Measurements from ENCODE around the gene RAPSN. TPM values are rescaled to one million over a fixed set of nuclear protein-coding genes. Genes with fewer than 3 reads are reported as not detected.

Gene RAPSN
- polyA plus RNA-seq, 1 donor (not counting 4 experiments of a cell fraction or from before 2014, with no cell fraction given), result 0.28 TPM

DNA sequence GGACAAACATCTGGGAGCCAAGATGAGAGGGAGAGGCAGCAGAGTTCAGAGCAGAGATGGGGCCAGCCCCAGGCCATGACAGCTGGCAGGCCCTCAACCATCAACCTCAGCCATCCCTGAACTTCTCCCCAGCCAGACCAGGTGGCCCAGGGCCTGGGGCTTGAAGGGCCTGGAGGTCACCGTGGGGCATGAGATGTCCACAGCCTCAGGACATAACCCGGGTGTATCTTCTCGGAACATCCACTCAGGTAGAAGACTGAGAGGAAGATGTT is 53.0 kb downstream of the RAPSN start:
- Histone ChIP-seq H3K4me3 (ENCODE audit: control insufficient read depth in 2 of 3, extremely low read depth in 1 of 3, insufficient read depth in 2 of 3, low read depth in 1 of 3, low read length in 3 of 3) (no peak overlapping the region), H3K9ac (ENCODE audit: control insufficient read depth, extremely low read depth, insufficient read depth, low read length) (no peak overlapping the region), H4K20me1 (ENCODE audit: control insufficient read depth, extremely low read depth, insufficient read depth, low read length) (no peaks in the 10 kb centered on the region), H3K36me3 (ENCODE audit: control insufficient read depth in 2 of 2, extremely low read depth in 1 of 2, insufficient read depth in 2 of 2, low read length in 2 of 2) (no peaks in the 10 kb centered on the region), H2AFZ (ENCODE audit: control insufficient read depth, low read length) (no peak overlapping the region), H3K4me1 (ENCODE audit: control insufficient read depth, extremely low read depth, insufficient read depth, low read length) (peaks cover 21% of the 10 kb centered on the region), H3K9me3 (ENCODE audit: control insufficient read depth, low read depth, low read length) (no peaks in the 10 kb centered on the region), H3K79me2 (ENCODE audit: control insufficient read depth, insufficient read depth, low read length) (no peaks in the 10 kb centered on the region), H3K9me1 (ENCODE audit: control insufficient read depth, extremely low read depth, insufficient read depth, low read length) (no peaks in the 10 kb centered on the region), H3K4me2 (ENCODE audit: control insufficient read depth, extremely low read depth, insufficient read depth, low read depth, low read length) (no peak overlapping the region), H3K27ac (ENCODE audit: control insufficient read depth, insufficient read depth, low read length) (no peak overlapping the region), H3K27me3 (ENCODE audit: control insufficient read depth, extremely low read depth, insufficient read depth, low read length) (no peaks in the 10 kb centered on the region)
- dilution Hi-C loops (cut with MboI; ENCODE audit: extremely low pct_ligation_motif_present, low sequenced_read_pairs), result no loop called here
- DNase-seq (ENCODE audit: low read depth, low spot score) (no peak), FAIRE-seq (no peak)
- TF ChIP-seq, protein P1, sequence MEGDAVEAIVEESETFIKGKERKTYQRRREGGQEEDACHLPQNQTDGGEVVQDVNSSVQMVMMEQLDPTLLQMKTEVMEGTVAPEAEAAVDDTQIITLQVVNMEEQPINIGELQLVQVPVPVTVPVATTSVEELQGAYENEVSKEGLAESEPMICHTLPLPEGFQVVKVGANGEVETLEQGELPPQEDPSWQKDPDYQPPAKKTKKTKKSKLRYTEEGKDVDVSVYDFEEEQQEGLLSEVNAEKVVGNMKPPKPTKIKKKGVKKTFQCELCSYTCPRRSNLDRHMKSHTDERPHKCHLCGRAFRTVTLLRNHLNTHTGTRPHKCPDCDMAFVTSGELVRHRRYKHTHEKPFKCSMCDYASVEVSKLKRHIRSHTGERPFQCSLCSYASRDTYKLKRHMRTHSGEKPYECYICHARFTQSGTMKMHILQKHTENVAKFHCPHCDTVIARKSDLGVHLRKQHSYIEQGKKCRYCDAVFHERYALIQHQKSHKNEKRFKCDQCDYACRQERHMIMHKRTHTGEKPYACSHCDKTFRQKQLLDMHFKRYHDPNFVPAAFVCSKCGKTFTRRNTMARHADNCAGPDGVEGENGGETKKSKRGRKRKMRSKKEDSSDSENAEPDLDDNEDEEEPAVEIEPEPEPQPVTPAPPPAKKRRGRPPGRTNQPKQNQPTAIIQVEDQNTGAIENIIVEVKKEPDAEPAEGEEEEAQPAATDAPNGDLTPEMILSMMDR (optimal IDR thresholded peaks at IDR 0.05 in 1 of 3, IDR thresholded peaks at IDR 0.05 in 1 of 3, conservative IDR thresholded peaks at IDR 0.05 in 1 of 3; ENCODE audit: extremely low read depth in 1 of 3, insufficient read depth in 2 of 3, low read length in 3 of 3), result no peak
- TF ChIP-seq EZH2 (IDR thresholded peaks at IDR 0.05; ENCODE audit: low read length), result no peak

DNA sequence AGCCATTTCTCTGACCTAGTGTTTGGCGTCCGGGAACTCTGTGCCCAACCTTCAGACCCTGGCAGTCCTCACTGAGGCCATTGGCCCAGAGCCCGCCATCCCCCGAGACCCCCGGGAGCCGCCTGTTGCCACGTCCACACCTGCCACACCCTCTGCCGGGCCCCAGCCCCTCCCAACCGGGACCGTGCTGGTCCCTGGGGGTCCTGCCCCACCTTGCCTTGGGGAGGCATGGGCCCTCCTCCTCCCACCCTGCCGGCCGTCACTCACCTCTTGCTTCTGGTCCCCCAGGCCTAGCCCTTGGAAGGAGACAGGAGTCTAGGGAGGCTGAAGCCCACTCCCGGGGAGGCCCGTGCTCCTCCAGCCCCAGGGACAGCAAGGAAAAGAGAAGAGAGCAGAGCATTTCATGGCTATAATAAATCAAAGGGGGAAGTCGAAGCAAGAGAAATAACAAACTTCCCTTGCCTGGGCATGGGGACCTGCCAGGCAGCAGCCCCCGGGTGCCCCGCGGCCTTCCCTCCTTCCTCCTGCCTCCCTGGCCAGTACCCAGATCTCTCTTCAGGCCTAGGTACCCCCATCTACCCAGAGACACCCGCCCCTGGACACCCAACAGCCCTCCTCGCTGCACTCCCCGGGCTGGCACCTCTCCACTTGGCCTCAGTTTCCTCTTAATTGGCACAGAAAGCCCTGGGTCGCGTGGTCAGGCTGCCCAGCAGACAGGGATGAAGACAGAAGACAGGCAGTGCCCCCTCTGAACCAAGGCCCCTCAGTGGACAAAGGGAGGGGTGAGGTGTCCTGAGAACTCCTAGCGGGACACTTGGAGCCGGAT is 53.5 kb downstream of the RAPSN start:
- DNase-seq (ENCODE audit: low read depth, low spot score), result no peak
- Histone ChIP-seq H3K79me2 (ENCODE audit: control insufficient read depth, insufficient read depth, low read length) (no peaks in the 10 kb centered on the region), H3K9me3 (ENCODE audit: control insufficient read depth, low read depth, low read length) (no peaks in the 10 kb centered on the region), H3K4me1 (ENCODE audit: control insufficient read depth, extremely low read depth, insufficient read depth, low read length) (peaks cover 15% of the 10 kb centered on the region), H3K36me3 (ENCODE audit: control insufficient read depth in 2 of 2, extremely low read depth in 1 of 2, insufficient read depth in 2 of 2, low read length in 2 of 2) (no peaks in the 10 kb centered on the region), H4K20me1 (ENCODE audit: control insufficient read depth, extremely low read depth, insufficient read depth, low read length) (no peaks in the 10 kb centered on the region), H3K4me2 (ENCODE audit: control insufficient read depth, extremely low read depth, insufficient read depth, low read depth, low read length) (no peak overlapping the region), H3K9ac (ENCODE audit: control insufficient read depth, extremely low read depth, insufficient read depth, low read length) (no peak overlapping the region), H3K27me3 (ENCODE audit: control insufficient read depth, extremely low read depth, insufficient read depth, low read length) (no peaks in the 10 kb centered on the region), H3K4me3 (ENCODE audit: control insufficient read depth in 2 of 3, extremely low read depth in 1 of 3, insufficient read depth in 2 of 3, low read depth in 1 of 3, low read length in 3 of 3) (no peak overlapping the region), H2AFZ (ENCODE audit: control insufficient read depth, low read length) (no peak overlapping the region), H3K9me1 (ENCODE audit: control insufficient read depth, extremely low read depth, insufficient read depth, low read length) (no peaks in the 10 kb centered on the region), H3K27ac (ENCODE audit: control insufficient read depth, insufficient read depth, low read length) (no peak overlapping the region)
- dilution Hi-C loops (cut with MboI; ENCODE audit: extremely low pct_ligation_motif_present, low sequenced_read_pairs), result no loop called here
- TF ChIP-seq, protein P1 (optimal IDR thresholded peaks at IDR 0.05 in 1 of 3, IDR thresholded peaks at IDR 0.05 in 1 of 3, conservative IDR thresholded peaks at IDR 0.05 in 1 of 3; ENCODE audit: extremely low read depth in 1 of 3, insufficient read depth in 2 of 3, low read length in 3 of 3), result no peak
- FAIRE-seq, result no peak

All from keratinocyte (primary cell).